ENCODE data around the gene B4GALT2. TPM values are rescaled to one million over a fixed set of nuclear protein-coding genes. Genes with fewer than 3 reads are reported as not detected.
A peak's percentile ranks its signal among the peaks of the same experiment; 100 is the strongest.

Gene B4GALT2
- total RNA-seq, 2 donors from 2014 or later = 62.7 to 72.7 TPM

GRCh38 chr1:43978264-43978550, 803 bp upstream of the B4GALT2 start:
- no peaks in the 10 kb centered on the region for H3K27me3 Mint-ChIP-seq (ENCODE audit: insufficient read depth)
- Histone ChIP-seq H3K27me3 (ENCODE audit: control insufficient read depth, insufficient read depth, low read length, poor library complexity, severe bottlenecking) (no peaks in the 10 kb centered on the region), H3K36me3 (ENCODE audit: control insufficient read depth, insufficient read depth, low read length) (peaks cover 23% of the 10 kb centered on the region), H3K9me3 (ENCODE audit: control insufficient read depth, low read length) (no peaks in the 10 kb centered on the region), H3K4me1 (ENCODE audit: control insufficient read depth, insufficient read depth, low read length) (peaks cover 7% of the 10 kb centered on the region), H3K27ac (ENCODE audit: low read depth, low read length) (no peak overlapping the region), H3K4me3 (ENCODE audit: low read length) (peak overlapping the region; percentile 86), H3K9ac (ENCODE audit: extremely low read depth, low read length, poor library complexity, severe bottlenecking) (peak overlapping the region; percentile 51)
- H3K9me3 Mint-ChIP-seq = no peaks in the 10 kb centered on the region
- peaks cover 29% of the 10 kb centered on the region for H3K4me1 Mint-ChIP-seq
- WGBS, 2 experiments (ENCODE audit: insufficient coverage in 1 of 2, insufficient read length in 1 of 2) = 82% methylated on average over 4 to 5 of the region's 5 CpGs
- H3K4me3 Mint-ChIP-seq = peak overlapping the region; percentile 85
- DNase-seq = no peak
- H3K36me3 Mint-ChIP-seq (ENCODE audit: low read depth) = peaks cover 30% of the 10 kb centered on the region
- TF ChIP-seq CTCF (conservative IDR thresholded peaks at IDR 0.05) = no peak
- peak overlapping the region; percentile 84 for H3K27ac Mint-ChIP-seq

GRCh38 chr1:43979261-43979527, 184 bp downstream of the B4GALT2 start:
- no peaks in the 10 kb centered on the region for H3K27me3 ChIP-seq (ENCODE audit: control insufficient read depth, insufficient read depth, low read length, poor library complexity, severe bottlenecking)
- H3K27ac ChIP-seq (ENCODE audit: low read depth, low read length) = peak overlapping the region; percentile 46
- H3K4me1 Mint-ChIP-seq = peaks cover 23% of the 10 kb centered on the region
- peak overlapping the region; percentile 85 for H3K4me3 Mint-ChIP-seq
- peaks cover 34% of the 10 kb centered on the region for H3K36me3 Mint-ChIP-seq (ENCODE audit: low read depth)
- no peak for TF ChIP-seq CTCF (conservative IDR thresholded peaks at IDR 0.05)
- H3K27me3 Mint-ChIP-seq (ENCODE audit: insufficient read depth) = no peaks in the 10 kb centered on the region
- peak overlapping the region; percentile 63 for H3K9ac ChIP-seq (ENCODE audit: extremely low read depth, low read length, poor library complexity, severe bottlenecking)
- H3K9me3 ChIP-seq (ENCODE audit: control insufficient read depth, low read length) = no peaks in the 10 kb centered on the region
- DNase-seq = no peak
- H3K36me3 ChIP-seq (ENCODE audit: control insufficient read depth, insufficient read depth, low read length) = peaks cover 20% of the 10 kb centered on the region
- H3K4me3 ChIP-seq (ENCODE audit: low read length) = peak overlapping the region; percentile 85
- peaks cover 7% of the 10 kb centered on the region for H3K4me1 ChIP-seq (ENCODE audit: control insufficient read depth, insufficient read depth, low read length)
- no peaks in the 10 kb centered on the region for H3K9me3 Mint-ChIP-seq
- WGBS, 2 experiments (ENCODE audit: insufficient coverage in 1 of 2, insufficient read length in 1 of 2) = 0% methylated on average over 16 to 45 of the region's 45 CpGs
- H3K27ac Mint-ChIP-seq = no peak overlapping the region

GRCh38 chr1:43979528-43980254, 681 bp downstream of the B4GALT2 start:
- peaks cover 20% of the 10 kb centered on the region for H3K36me3 ChIP-seq (ENCODE audit: control insufficient read depth, insufficient read depth, low read length)
- peaks cover 7% of the 10 kb centered on the region for H3K4me1 ChIP-seq (ENCODE audit: control insufficient read depth, insufficient read depth, low read length)
- H3K27ac ChIP-seq (ENCODE audit: low read depth, low read length) = peak overlapping the region; percentile 46
- no peaks in the 10 kb centered on the region for H3K9me3 ChIP-seq (ENCODE audit: control insufficient read depth, low read length)
- Mint-ChIP-seq H3K27ac (peak overlapping the region; percentile 86), H3K27me3 (ENCODE audit: insufficient read depth) (no peaks in the 10 kb centered on the region), H3K36me3 (ENCODE audit: low read depth) (peaks cover 37% of the 10 kb centered on the region), H3K4me1 (peaks cover 22% of the 10 kb centered on the region), H3K9me3 (no peaks in the 10 kb centered on the region), H3K4me3 (peak overlapping the region; percentile 81)
- H3K9ac ChIP-seq (ENCODE audit: extremely low read depth, low read length, poor library complexity, severe bottlenecking) = peak overlapping the region; percentile 63
- no peaks in the 10 kb centered on the region for H3K27me3 ChIP-seq (ENCODE audit: control insufficient read depth, insufficient read depth, low read length, poor library complexity, severe bottlenecking)
- TF ChIP-seq CTCF (conservative IDR thresholded peaks at IDR 0.05) = no peak
- WGBS, 2 experiments (ENCODE audit: insufficient coverage in 1 of 2, insufficient read length in 1 of 2) = 5 to 13% methylated on average over 8 to 45 of the region's 45 CpGs
- peak; percentile 74 for DNase-seq
- peak overlapping the region; percentile 85 for H3K4me3 ChIP-seq (ENCODE audit: low read length)

Measured in endodermal cell (in vitro differentiated cells).